Measurements from ENCODE around the gene GUCY2C. TPM values are rescaled to one million over a fixed set of nuclear protein-coding genes. Genes with fewer than 3 reads are reported as not detected.

GUCY2C gene
- total RNA-seq, 6 experiments from 2014 or later, result 0.10 TPM; not detected in 5

- intact Hi-C loops (cut with DNase I), result no loop called here
- Histone ChIP-seq H3K27ac (no peak overlapping the region), H3K27me3 (no peaks in the 10 kb centered on the region), H3K36me3 (no peaks in the 10 kb centered on the region), H3K4me1 (no peaks in the 10 kb centered on the region), H3K9me3 (no peaks in the 10 kb centered on the region), H3K4me3 (no peak overlapping the region)
- TF ChIP-seq CTCF (IDR thresholded peaks at IDR 0.05), result no peak
- no peak for TF ChIP-seq POLR2A (IDR thresholded peaks at IDR 0.05)
- whole genome bisulfite sequencing (ENCODE audit: insufficient coverage, low coverage, low lambda C conversion rate, missing lambda C conversion rate), result 51% methylated on average over 2 of the region's 5 CpGs
- DNase-seq (no peak), ATAC-seq (no peak)
These were observed 123.3 kb downstream of the GUCY2C start for GRCh38 chr12:14573118-14573517.

GRCh38 chr12:14572401-14572800, 124.0 kb downstream of the GUCY2C start:
- Histone ChIP-seq H3K27ac (no peak overlapping the region), H3K27me3 (no peaks in the 10 kb centered on the region), H3K36me3 (no peaks in the 10 kb centered on the region), H3K9me3 (no peaks in the 10 kb centered on the region), H3K4me1 (no peaks in the 10 kb centered on the region), H3K4me3 (no peak overlapping the region)
- WGBS (ENCODE audit: insufficient coverage, low coverage, low lambda C conversion rate, missing lambda C conversion rate), result 73% methylated on average over 4 of the region's 4 CpGs
- no peak for TF ChIP-seq POLR2A (IDR thresholded peaks at IDR 0.05)
- no peak for TF ChIP-seq CTCF (IDR thresholded peaks at IDR 0.05)
- no peak for ATAC-seq
- DNase-seq, result no peak
- intact Hi-C loops (cut with DNase I), result no loop called here

GRCh38 chr12:14571779-14572178, 124.6 kb downstream of the GUCY2C start:
- Histone ChIP-seq H3K27me3 (no peaks in the 10 kb centered on the region), H3K36me3 (no peaks in the 10 kb centered on the region), H3K4me1 (no peaks in the 10 kb centered on the region), H3K4me3 (no peak overlapping the region), H3K9me3 (no peaks in the 10 kb centered on the region), H3K27ac (no peak overlapping the region)
- no peak for DNase-seq
- ATAC-seq, result no peak
- TF ChIP-seq POLR2A (IDR thresholded peaks at IDR 0.05) (no peak), CTCF (IDR thresholded peaks at IDR 0.05) (no peak)
- WGBS (ENCODE audit: insufficient coverage, low coverage, low lambda C conversion rate, missing lambda C conversion rate), result 86% methylated on average over 3 of the region's 3 CpGs
- intact Hi-C loops (cut with DNase I), result no loop called here

GRCh38 chr12:14570231-14570630, 126.2 kb downstream of the GUCY2C start:
- Histone ChIP-seq H3K4me3 (no peak overlapping the region), H3K36me3 (no peaks in the 10 kb centered on the region), H3K27ac (no peak overlapping the region), H3K27me3 (no peaks in the 10 kb centered on the region), H3K4me1 (no peaks in the 10 kb centered on the region), H3K9me3 (no peaks in the 10 kb centered on the region)
- 92% methylated on average over 1 of the region's 1 CpG for WGBS (ENCODE audit: insufficient coverage, low coverage, low lambda C conversion rate, missing lambda C conversion rate)
- intact Hi-C loops (cut with DNase I), result no loop called here
- DNase-seq (no peak), ATAC-seq (no peak)
- TF ChIP-seq CTCF (IDR thresholded peaks at IDR 0.05) (no peak), POLR2A (IDR thresholded peaks at IDR 0.05) (no peak)
